Thyroid gland (tissue), 4 donors: ENCODE results near the gene STOX2.

Source experiments
- POLR2A ChIP-seq, 2 donors: fragments of 450-650 bp; IDR thresholded peaks; one replicate each; pipeline ENCODE4 v1.6.1; 2017; ENCODE audit warnings: antibody characterized with exemption in 2 of 2, mild to moderate bottlenecking in 2 of 2, moderate library complexity in 1 of 2
- TF ChIP-seq, protein P1 (sequence below), 6 experiments: fragments of 200-600 bp in 3 of 6; fragments of 450-650 bp in 3 of 6; sonication (generic) in 3 of 6; IDR thresholded peaks; one replicate each; pipeline ENCODE4 v1.5.1; 2016 to 2019; ENCODE audit warnings: antibody characterized with exemption in 6 of 6, mild to moderate bottlenecking in 2 of 6, inconsistent platforms in 1 of 6, moderate library complexity in 1 of 6

DNA sequence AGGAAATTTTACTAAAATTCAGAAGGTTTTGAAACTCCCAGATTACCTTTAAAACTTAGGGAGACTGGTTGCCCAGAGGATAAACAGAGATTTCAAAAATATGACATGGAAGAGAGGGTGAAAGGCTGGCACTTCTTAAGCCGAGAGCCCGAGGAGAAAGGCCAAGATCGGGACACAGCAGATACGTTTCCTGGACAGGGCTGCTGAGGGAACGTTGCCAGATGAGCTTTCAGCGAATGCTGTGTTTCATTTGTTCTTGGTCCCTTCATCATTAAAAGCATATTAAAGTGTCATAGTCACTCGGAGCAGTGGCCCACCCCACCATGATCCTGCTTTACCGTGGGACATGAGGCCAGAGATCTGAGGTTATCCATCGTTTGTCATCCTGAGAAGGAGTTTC is 37.9 kb upstream of the STOX2 start:
- TF ChIP-seq, protein P1, sequence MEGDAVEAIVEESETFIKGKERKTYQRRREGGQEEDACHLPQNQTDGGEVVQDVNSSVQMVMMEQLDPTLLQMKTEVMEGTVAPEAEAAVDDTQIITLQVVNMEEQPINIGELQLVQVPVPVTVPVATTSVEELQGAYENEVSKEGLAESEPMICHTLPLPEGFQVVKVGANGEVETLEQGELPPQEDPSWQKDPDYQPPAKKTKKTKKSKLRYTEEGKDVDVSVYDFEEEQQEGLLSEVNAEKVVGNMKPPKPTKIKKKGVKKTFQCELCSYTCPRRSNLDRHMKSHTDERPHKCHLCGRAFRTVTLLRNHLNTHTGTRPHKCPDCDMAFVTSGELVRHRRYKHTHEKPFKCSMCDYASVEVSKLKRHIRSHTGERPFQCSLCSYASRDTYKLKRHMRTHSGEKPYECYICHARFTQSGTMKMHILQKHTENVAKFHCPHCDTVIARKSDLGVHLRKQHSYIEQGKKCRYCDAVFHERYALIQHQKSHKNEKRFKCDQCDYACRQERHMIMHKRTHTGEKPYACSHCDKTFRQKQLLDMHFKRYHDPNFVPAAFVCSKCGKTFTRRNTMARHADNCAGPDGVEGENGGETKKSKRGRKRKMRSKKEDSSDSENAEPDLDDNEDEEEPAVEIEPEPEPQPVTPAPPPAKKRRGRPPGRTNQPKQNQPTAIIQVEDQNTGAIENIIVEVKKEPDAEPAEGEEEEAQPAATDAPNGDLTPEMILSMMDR (IDR thresholded peaks at IDR 0.05) = no peak
- no peak for TF ChIP-seq POLR2A (IDR thresholded peaks at IDR 0.05)
